SK-N-SH treated with all-trans-retinoic acid at 6 μM for 48 hours (cell line): ENCODE data around the gene PNKD.

Source experiments
- CREB5 ChIP-seq: fragments of 250-450 bp; sonication (Bioruptor Pico); IDR thresholded peaks from 2 replicates; pipeline ENCODE4 v1.5.1; 2020; ENCODE audit warnings: low read depth, mild to moderate bottlenecking, moderate library complexity
- ISL1 ChIP-seq: fragments of 250-450 bp; sonication (Bioruptor Pico); IDR thresholded peaks from 2 replicates; pipeline ENCODE4 v2.1.2; 2022; ENCODE audit warnings: mild to moderate bottlenecking, moderate library complexity
- PATZ1 ChIP-seq: fragments of 250-450 bp; sonication (Bioruptor Pico); IDR thresholded peaks from 2 replicates; pipeline ENCODE4 v1.8.0; 2020; ENCODE audit warnings: mild to moderate bottlenecking, moderate library complexity, borderline replicate concordance
- PPARA ChIP-seq: fragments of 250-450 bp; sonication (Bioruptor Pico); IDR thresholded peaks from 2 replicates; pipeline ENCODE4 v1.5.0; 2020; ENCODE audit warnings: mild to moderate bottlenecking, borderline replicate concordance
- RARB ChIP-seq: fragments of 250-450 bp; sonication (Bioruptor Pico); IDR thresholded peaks from 2 replicates; pipeline ENCODE4 v1.8.0; 2021; ENCODE audit warnings: mild to moderate bottlenecking, moderate library complexity
- ZFP3 ChIP-seq: fragments of 250-450 bp; sonication (Bioruptor Pico); IDR thresholded peaks from 2 replicates; pipeline ENCODE4 v1.5.0; 2020; ENCODE audit warnings: mild to moderate bottlenecking, moderate library complexity
- ZNF70 ChIP-seq: fragments of 450-650 bp; formaldehyde crosslinking; IDR thresholded peaks from 2 replicates; pipeline ENCODE4 v1.5.0; 2020; ENCODE audit warnings: mild to moderate bottlenecking, moderate library complexity

- TF ChIP-seq RARB (CRISPR knock-in tag) (no peak), CREB5 (CRISPR knock-in tag) (no peak), ISL1 (CRISPR knock-in tag) (no peak), PATZ1 (CRISPR knock-in tag) (no peak), PPARA (CRISPR knock-in tag) (no peak), ZNF70 (CRISPR knock-in tag) (no peak), ZFP3 (CRISPR knock-in tag) (no peak)
Measured at GRCh38 chr2:218278531-218279360, 8.4 kb downstream of the PNKD start.
